ENCODE measurements around the gene UGT1A9. TPM values are rescaled to one million over a fixed set of nuclear protein-coding genes. Genes with fewer than 3 reads are reported as not detected.

UGT1A9 gene
- polyA plus RNA-seq, 4 donors = 0.07 TPM; not detected in 3

DNA sequence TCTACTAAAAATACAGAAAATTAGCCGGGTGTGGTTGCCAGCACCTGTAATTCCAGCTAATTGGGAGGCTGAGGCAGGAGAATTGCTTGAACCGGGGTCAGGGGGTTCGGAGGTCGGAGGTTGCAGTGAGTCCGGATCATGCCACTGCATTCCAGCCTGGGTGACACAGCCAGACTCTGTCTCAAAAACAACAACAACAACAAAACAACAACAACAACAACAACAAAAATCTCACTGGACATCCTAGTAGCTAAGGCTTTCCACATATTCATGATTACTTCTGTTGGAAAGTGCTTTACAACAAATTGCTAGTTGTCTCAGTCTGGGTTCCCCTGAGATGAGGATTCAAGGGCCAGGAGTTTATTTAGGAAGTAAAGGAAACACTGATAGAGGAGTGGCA lies 102.2 kb downstream of the UGT1A9 start:
- Histone ChIP-seq H3K4me3 (ENCODE audit: low read depth in 1 of 3, low read length in 3 of 3) (no peak overlapping the region), H3K4me1 (ENCODE audit: control insufficient read depth in 3 of 3, insufficient read depth in 2 of 3, low read depth in 1 of 3, low read length in 2 of 3) (no peaks in the 10 kb centered on the region), H3K27ac (ENCODE audit: low read depth in 1 of 3, low read length in 2 of 3) (no peak overlapping the region), H3K9me3 (ENCODE audit: control insufficient read depth in 2 of 2, insufficient read depth in 1 of 2, low read depth in 1 of 2, low read length in 1 of 2) (peaks cover 1 to 16% of the 10 kb centered on the region in 2 donors), H3K27me3 (ENCODE audit: control insufficient read depth in 3 of 3, insufficient read depth in 3 of 3, low read length in 3 of 3) (peaks cover 0 to 2% (median 0%) of the 10 kb centered on the region in 3 donors), H3K36me3 (ENCODE audit: control insufficient read depth in 3 of 3, insufficient read depth in 2 of 3, low read depth in 1 of 3, low read length in 3 of 3) (peaks cover 0 to 9% (median 0%) of the 10 kb centered on the region in 3 donors)
- WGBS, 3 donors = 88 to 91% (median 88%) methylated on average over 5 of the region's 5 CpGs
- DNase-seq (no peak), FAIRE-seq (no peak)

DNA sequence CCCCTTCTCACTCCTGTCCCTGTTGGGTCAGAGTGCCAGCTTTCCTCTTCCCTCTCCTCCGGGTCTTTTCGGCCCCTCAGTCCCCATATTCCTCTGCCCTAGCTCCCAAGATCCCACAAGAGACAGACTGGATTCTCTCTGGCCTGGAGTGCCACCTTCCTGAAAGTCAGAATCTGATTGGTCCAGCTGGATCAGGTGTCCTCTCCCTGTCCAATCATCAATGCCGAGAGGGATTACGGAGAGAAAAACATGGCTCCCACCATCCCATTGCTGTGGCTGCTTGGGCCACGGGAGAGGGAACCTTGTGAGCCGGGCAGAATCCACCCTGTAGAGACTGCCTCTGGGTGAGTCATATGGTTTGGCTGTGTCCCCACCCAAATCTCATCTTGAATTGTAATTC lies 103.7 kb downstream of the UGT1A9 start:
- Histone ChIP-seq H3K36me3 (ENCODE audit: control insufficient read depth in 3 of 3, insufficient read depth in 2 of 3, low read depth in 1 of 3, low read length in 3 of 3) (peaks cover 0 to 4% (median 0%) of the 10 kb centered on the region in 3 donors), H3K9me3 (ENCODE audit: control insufficient read depth in 2 of 2, insufficient read depth in 1 of 2, low read depth in 1 of 2, low read length in 1 of 2) (peaks cover 1 to 16% of the 10 kb centered on the region in 2 donors), H3K27me3 (ENCODE audit: control insufficient read depth in 3 of 3, insufficient read depth in 3 of 3, low read length in 3 of 3) (peaks cover 0 to 2% (median 0%) of the 10 kb centered on the region in 3 donors), H3K4me1 (ENCODE audit: control insufficient read depth in 3 of 3, insufficient read depth in 2 of 3, low read depth in 1 of 3, low read length in 2 of 3) (no peaks in the 10 kb centered on the region), H3K27ac (ENCODE audit: low read depth in 1 of 3, low read length in 2 of 3) (no peak overlapping the region), H3K4me3 (ENCODE audit: low read depth in 1 of 3, low read length in 3 of 3) (no peak overlapping the region)
- FAIRE-seq (no peak), DNase-seq (no peak)
- WGBS, 3 donors = 91 to 98% (median 95%) methylated on average over 6 of the region's 6 CpGs

DNA sequence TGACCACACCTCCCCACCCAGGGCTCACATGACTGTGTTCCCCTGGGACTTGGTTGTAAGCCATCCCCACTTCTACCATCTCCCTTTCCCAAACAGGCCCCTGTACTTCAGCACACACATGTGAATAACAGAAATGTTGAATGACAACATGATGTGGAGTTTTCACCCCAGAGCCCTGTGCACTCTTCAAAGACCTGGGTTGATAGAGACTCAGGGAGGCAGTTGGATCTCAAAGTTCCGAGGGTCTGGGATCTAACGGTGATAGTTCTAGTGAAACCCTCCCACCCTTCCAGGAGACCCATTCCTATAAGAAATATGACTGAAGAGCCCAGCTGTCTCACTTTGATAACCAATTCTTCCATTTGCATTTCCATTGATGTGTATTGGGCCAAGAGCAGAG lies 106.3 kb downstream of the UGT1A9 start, which contains the start of gene MROH2A:
Gene MROH2A, plus strand, starts transcription at position 301 of the 400 bp plus-strand sequence. CDS start 1,029 bp downstream, outside the sequence.
- 80 to 98% (median 82%) methylated on average over 2 of the region's 2 CpGs for WGBS, 3 donors
- no peak for DNase-seq
- FAIRE-seq = no peak
- H3K27me3 ChIP-seq (ENCODE audit: control insufficient read depth in 3 of 3, insufficient read depth in 3 of 3, low read length in 3 of 3) = no peaks in the 10 kb centered on the region
- no peak within 1 kb of the TSS for H3K27ac ChIP-seq (ENCODE audit: low read depth in 1 of 3, low read length in 2 of 3)
- H3K4me1 ChIP-seq (ENCODE audit: control insufficient read depth in 3 of 3, insufficient read depth in 2 of 3, low read depth in 1 of 3, low read length in 2 of 3) = no peaks in the 10 kb centered on the region
- H3K36me3 ChIP-seq (ENCODE audit: control insufficient read depth in 3 of 3, insufficient read depth in 2 of 3, low read depth in 1 of 3, low read length in 3 of 3) = no peaks in the 10 kb centered on the region
- H3K9me3 ChIP-seq (ENCODE audit: control insufficient read depth in 2 of 2, insufficient read depth in 1 of 2, low read depth in 1 of 2, low read length in 1 of 2) = peaks cover 1 to 16% of the 10 kb centered on the region in 2 donors
- H3K4me3 ChIP-seq (ENCODE audit: low read depth in 1 of 3, low read length in 3 of 3) = no peak within 1 kb of the TSS

DNA sequence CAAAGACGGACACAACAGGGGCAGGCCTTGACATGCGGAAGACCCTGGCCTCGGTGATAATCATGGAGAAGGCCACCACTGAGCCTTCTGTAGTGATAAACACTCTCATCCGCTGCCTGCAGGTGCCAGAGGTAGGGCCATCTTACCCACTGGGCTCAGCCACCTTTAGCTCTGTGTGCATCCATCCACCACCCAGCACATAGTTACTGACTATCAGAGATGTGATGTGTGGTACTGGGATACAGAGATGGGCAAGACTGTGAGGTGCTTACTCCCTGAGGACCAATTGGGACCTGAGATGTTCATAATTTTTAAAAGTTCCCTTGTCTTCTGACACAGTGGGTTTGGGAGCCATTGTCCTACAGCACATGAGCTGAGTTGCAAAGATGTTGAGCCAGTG lies 108.0 kb downstream of the UGT1A9 start:
- WGBS, 3 donors = 88 to 93% (median 90%) methylated on average over 4 of the region's 4 CpGs
- DNase-seq (no peak), FAIRE-seq (no peak)
- no peak overlapping the region for H3K4me3 ChIP-seq (ENCODE audit: low read depth in 1 of 3, low read length in 3 of 3)
- H3K36me3 ChIP-seq (ENCODE audit: control insufficient read depth in 3 of 3, insufficient read depth in 2 of 3, low read depth in 1 of 3, low read length in 3 of 3) = no peaks in the 10 kb centered on the region
- no peak overlapping the region for H3K27ac ChIP-seq (ENCODE audit: low read depth in 1 of 3, low read length in 2 of 3)
- no peaks in the 10 kb centered on the region for H3K4me1 ChIP-seq (ENCODE audit: control insufficient read depth in 3 of 3, insufficient read depth in 2 of 3, low read depth in 1 of 3, low read length in 2 of 3)
- H3K27me3 ChIP-seq (ENCODE audit: control insufficient read depth in 3 of 3, insufficient read depth in 3 of 3, low read length in 3 of 3) = no peaks in the 10 kb centered on the region
- H3K9me3 ChIP-seq (ENCODE audit: control insufficient read depth in 2 of 2, insufficient read depth in 1 of 2, low read depth in 1 of 2, low read length in 1 of 2) = peaks cover 1 to 16% of the 10 kb centered on the region in 2 donors

DNA sequence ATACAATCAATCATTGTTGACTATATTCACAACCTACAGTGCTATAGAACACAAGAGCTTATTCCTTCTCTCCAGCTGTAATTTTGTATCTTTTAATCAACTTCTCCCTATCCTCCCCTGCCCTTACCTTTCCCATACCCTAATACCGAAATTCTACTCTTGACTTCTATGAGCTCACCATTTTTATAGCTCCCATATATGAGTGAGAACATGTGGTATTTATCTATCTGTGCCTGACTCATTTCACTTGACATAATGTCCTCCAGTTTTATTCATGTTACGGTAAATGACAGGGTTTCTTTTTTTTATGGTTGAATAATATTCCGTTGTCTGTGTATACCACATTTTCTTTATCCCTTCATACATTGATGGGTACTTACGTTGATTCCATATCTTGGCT lies 109.1 kb downstream of the UGT1A9 start:
- Histone ChIP-seq H3K4me1 (ENCODE audit: control insufficient read depth in 3 of 3, insufficient read depth in 2 of 3, low read depth in 1 of 3, low read length in 2 of 3) (no peaks in the 10 kb centered on the region), H3K4me3 (ENCODE audit: low read depth in 1 of 3, low read length in 3 of 3) (no peak overlapping the region), H3K27ac (ENCODE audit: low read depth in 1 of 3, low read length in 2 of 3) (no peak overlapping the region), H3K9me3 (ENCODE audit: control insufficient read depth in 2 of 2, insufficient read depth in 1 of 2, low read depth in 1 of 2, low read length in 1 of 2) (peaks cover 1 to 10% of the 10 kb centered on the region in 2 donors), H3K36me3 (ENCODE audit: control insufficient read depth in 3 of 3, insufficient read depth in 2 of 3, low read depth in 1 of 3, low read length in 3 of 3) (no peaks in the 10 kb centered on the region), H3K27me3 (ENCODE audit: control insufficient read depth in 3 of 3, insufficient read depth in 3 of 3, low read length in 3 of 3) (peaks cover 0 to 2% (median 0%) of the 10 kb centered on the region in 3 donors)
- no peak for DNase-seq
- 78 to 80% (median 80%) methylated on average over 4 of the region's 4 CpGs for WGBS, 3 donors
- no peak for FAIRE-seq

DNA sequence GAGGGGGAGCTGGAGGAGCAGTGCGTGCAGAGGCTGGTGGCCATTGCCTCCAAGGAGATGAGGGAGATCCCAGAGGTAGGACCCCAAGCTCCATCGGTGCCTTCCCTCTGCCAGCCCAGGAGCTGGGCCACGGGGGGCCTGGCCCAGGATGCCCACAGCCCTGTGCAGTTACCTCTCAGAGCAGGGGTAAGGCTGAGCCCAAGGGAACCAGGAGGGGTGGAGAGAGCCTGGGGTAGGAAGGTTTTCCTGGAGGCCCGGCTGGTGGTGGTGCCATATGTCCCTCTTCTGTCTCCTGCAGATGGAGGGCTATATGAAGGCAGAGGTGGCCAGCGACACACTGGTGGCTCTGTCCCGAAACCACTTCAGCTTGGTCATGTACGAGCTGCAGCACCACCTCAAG lies 117.9 kb downstream of the UGT1A9 start:
- Histone ChIP-seq H3K4me1 (ENCODE audit: control insufficient read depth in 3 of 3, insufficient read depth in 2 of 3, low read depth in 1 of 3, low read length in 2 of 3) (peaks cover 0 to 14% (median 0%) of the 10 kb centered on the region in 3 donors), H3K27ac (ENCODE audit: low read depth in 1 of 3, low read length in 2 of 3) (no peak overlapping the region), H3K4me3 (ENCODE audit: low read depth in 1 of 3, low read length in 3 of 3) (no peak overlapping the region), H3K27me3 (ENCODE audit: control insufficient read depth in 3 of 3, insufficient read depth in 3 of 3, low read length in 3 of 3) (peaks cover 0 to 2% (median 0%) of the 10 kb centered on the region in 3 donors), H3K36me3 (ENCODE audit: control insufficient read depth in 3 of 3, insufficient read depth in 2 of 3, low read depth in 1 of 3, low read length in 3 of 3) (no peaks in the 10 kb centered on the region), H3K9me3 (ENCODE audit: control insufficient read depth in 2 of 2, insufficient read depth in 1 of 2, low read depth in 1 of 2, low read length in 1 of 2) (peaks cover 0 to 2% of the 10 kb centered on the region in 2 donors)
- WGBS, 3 donors = 87 to 94% (median 88%) methylated on average over 7 of the region's 7 CpGs
- DNase-seq (no peak), FAIRE-seq (no peak)

DNA sequence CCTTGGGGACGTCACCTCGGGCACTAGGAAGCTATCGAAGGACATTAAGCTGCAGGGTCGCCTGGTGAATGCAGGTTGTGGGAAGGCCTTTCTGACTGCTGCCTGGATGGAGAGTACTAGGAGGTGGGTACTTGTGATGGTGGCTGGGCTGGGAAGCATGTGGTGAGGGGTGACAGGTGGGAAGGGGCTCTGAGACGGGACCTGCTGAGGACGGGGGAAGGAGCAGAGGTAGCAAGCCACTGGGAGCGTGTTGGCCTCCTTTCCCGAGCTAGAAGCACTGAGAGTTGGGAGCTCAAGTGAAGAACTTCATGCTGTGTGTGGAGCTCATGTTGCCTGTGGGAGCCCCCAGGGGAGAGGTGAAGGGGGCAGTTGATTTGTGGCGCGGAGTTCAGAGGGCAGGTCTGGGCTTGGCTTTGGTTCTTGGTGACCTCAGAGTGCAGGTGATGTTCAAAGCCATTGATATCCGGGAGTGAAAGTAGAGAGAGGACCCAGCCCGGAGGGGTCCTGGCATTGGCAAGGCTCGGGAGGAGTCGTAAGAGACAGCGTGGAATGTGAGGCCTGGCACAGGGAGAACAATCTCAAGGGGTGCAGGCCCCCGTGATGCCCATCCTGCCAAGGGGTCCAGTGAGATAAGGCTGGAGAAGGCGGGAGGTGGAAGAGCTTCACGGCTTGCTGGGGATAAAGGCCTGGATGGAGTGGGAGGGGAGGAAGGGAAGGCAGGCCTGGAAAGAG lies 119.6 kb downstream of the UGT1A9 start:
- Histone ChIP-seq H3K27ac (ENCODE audit: low read depth in 1 of 3, low read length in 2 of 3) (no peak overlapping the region), H3K27me3 (ENCODE audit: control insufficient read depth in 3 of 3, insufficient read depth in 3 of 3, low read length in 3 of 3) (no peaks in the 10 kb centered on the region), H3K4me3 (ENCODE audit: low read depth in 1 of 3, low read length in 3 of 3) (no peak overlapping the region), H3K4me1 (ENCODE audit: control insufficient read depth in 3 of 3, insufficient read depth in 2 of 3, low read depth in 1 of 3, low read length in 2 of 3) (peaks cover 0 to 14% (median 0%) of the 10 kb centered on the region in 3 donors), H3K9me3 (ENCODE audit: control insufficient read depth in 2 of 2, insufficient read depth in 1 of 2, low read depth in 1 of 2, low read length in 1 of 2) (no peaks in the 10 kb centered on the region), H3K36me3 (ENCODE audit: control insufficient read depth in 3 of 3, insufficient read depth in 2 of 3, low read depth in 1 of 3, low read length in 3 of 3) (no peaks in the 10 kb centered on the region)
- DNase-seq (no peak), FAIRE-seq (no peak)
- 86 to 91% (median 90%) methylated on average over 18 of the region's 18 CpGs for WGBS, 3 donors

DNA sequence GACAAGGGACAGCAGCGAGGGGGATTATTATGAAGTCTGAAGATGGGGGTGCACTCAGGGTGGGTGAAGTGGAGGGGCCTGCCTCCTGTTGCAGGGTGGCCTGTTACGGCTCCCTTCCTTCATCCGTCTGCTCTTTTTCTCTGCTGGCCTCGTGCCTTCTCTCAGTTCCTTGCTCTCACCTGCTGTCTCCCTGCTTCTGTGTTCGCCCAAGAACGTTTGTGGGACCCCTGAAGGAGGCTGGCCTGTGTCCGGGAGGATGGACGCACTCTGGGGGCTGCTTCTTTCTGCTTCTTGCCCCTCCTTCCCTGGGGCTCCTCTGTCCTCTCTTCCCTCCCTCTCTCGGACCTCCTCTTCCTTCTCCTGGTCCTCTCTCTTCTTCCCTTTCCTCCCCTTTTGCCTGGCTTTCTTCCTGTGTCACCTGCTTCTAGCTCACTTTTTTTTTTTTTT lies 120.2 kb downstream of the UGT1A9 start:
- H3K27me3 ChIP-seq (ENCODE audit: control insufficient read depth in 3 of 3, insufficient read depth in 3 of 3, low read length in 3 of 3) = no peaks in the 10 kb centered on the region
- WGBS, 3 donors = 82 to 90% (median 84%) methylated on average over 9 of the region's 9 CpGs
- peaks cover 0 to 14% (median 0%) of the 10 kb centered on the region in 3 donors for H3K4me1 ChIP-seq (ENCODE audit: control insufficient read depth in 3 of 3, insufficient read depth in 2 of 3, low read depth in 1 of 3, low read length in 2 of 3)
- H3K36me3 ChIP-seq (ENCODE audit: control insufficient read depth in 3 of 3, insufficient read depth in 2 of 3, low read depth in 1 of 3, low read length in 3 of 3) = no peaks in the 10 kb centered on the region
- DNase-seq (no peak), FAIRE-seq (no peak)
- H3K4me3 ChIP-seq (ENCODE audit: low read depth in 1 of 3, low read length in 3 of 3) = no peak overlapping the region
- H3K27ac ChIP-seq (ENCODE audit: low read depth in 1 of 3, low read length in 2 of 3) = no peak overlapping the region
- no peaks in the 10 kb centered on the region for H3K9me3 ChIP-seq (ENCODE audit: control insufficient read depth in 2 of 2, insufficient read depth in 1 of 2, low read depth in 1 of 2, low read length in 1 of 2)
